Suprapubic skin (tissue), 3 donors: ENCODE data around the gene SBK2.

Source experiments
- EP300 ChIP-seq: sonication (generic); formaldehyde crosslinking; IDR thresholded peaks from one replicate; pipeline ENCODE4 v1.6.1; 2017; ENCODE audit warnings: antibody characterized with exemption
- POLR2A ChIP-seq, 2 donors: fragments of 450-650 bp; IDR thresholded peaks; one replicate each; pipeline ENCODE4 v1.6.1; 2017; ENCODE audit warnings: antibody characterized with exemption in 2 of 2, mild to moderate bottlenecking in 2 of 2, moderate library complexity in 2 of 2
- TF ChIP-seq, protein P1 (sequence below), 2 donors: fragments of 200-600 bp in 1 of 2; fragments of 450-650 bp in 1 of 2; sonication (generic) in 1 of 2; IDR thresholded peaks; one replicate each; pipeline ENCODE4 v1.5.1; 2016 to 2019; ENCODE audit warnings: antibody characterized with exemption in 2 of 2, mild to moderate bottlenecking in 1 of 2, moderate library complexity in 1 of 2

DNA sequence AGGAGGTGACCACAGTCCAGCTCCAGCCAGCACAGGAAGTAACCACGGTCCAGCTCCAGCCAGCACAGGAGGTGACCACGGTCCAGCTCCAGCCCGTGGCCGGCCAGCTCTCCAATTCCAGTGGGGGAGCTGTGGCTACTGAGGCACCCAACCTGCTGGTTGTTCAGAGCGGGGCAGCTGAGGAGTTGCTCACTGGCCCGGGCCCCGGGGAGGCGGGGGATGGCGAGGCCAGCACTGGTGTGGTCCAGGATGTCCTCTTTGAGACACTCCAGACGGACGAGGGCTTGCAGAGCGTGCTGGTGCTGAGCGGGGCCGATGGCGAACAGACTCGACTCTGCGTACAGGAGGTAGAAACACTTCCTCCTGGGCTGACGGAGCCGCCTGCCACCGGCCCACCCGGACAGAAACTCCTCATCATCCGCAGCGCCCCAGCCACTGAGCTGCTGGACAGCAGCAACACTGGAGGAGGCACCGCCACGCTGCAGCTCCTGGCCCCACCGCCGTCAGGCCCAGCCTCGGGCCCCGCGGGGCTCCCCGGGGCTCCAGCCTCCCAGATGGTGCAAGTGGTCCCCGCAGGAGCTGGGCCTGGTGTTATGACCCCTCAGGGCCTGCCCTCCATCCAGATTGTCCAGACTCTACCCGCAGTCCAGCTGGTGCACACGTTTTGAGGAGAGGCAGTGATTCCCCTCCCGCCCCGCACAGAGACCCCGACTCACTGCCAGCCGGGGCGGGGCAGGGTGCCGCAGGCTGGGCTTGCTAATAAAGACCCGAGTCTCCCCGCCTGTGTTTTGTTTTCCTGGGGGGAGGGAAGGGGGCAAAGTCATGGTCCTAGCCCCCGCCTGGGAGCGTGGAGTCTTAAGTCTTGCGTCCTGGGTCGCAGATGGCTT is 53.0 kb downstream of the SBK2 start:
- TF ChIP-seq, protein P1, sequence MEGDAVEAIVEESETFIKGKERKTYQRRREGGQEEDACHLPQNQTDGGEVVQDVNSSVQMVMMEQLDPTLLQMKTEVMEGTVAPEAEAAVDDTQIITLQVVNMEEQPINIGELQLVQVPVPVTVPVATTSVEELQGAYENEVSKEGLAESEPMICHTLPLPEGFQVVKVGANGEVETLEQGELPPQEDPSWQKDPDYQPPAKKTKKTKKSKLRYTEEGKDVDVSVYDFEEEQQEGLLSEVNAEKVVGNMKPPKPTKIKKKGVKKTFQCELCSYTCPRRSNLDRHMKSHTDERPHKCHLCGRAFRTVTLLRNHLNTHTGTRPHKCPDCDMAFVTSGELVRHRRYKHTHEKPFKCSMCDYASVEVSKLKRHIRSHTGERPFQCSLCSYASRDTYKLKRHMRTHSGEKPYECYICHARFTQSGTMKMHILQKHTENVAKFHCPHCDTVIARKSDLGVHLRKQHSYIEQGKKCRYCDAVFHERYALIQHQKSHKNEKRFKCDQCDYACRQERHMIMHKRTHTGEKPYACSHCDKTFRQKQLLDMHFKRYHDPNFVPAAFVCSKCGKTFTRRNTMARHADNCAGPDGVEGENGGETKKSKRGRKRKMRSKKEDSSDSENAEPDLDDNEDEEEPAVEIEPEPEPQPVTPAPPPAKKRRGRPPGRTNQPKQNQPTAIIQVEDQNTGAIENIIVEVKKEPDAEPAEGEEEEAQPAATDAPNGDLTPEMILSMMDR (IDR thresholded peaks at IDR 0.05): no peak
- no peak for TF ChIP-seq EP300
- TF ChIP-seq POLR2A (IDR thresholded peaks at IDR 0.05): no peak
